ENCODE results near the gene AQP5.

DNA sequence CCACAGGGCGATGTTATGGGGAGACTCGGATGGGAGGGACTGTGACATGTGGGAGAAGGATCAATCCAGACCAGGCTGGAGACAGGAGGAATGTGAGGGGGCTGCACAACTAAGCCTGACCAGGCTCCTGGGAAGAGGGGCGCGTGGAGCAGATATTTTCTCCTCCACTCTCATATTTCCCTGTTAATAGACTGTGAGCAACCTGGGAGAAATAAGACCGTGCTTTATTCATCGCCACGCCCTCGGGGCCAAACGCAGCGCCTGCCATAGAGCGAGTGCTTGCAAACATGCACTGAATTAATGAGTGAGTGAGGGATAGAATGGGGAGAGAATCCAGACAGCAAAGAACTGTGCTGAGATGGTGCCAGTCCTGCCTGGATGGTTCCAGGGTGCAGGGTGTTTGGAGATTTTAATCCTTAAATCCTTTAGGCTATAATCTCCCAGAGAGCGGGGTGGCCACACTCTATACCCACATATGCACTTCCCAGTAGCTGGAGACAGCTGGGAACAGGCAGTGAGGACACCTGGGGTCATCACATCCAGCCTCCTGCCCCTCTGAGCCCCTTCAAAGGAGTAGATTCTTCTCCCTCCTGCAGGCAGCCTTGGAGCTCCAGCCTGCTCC lies 44.4 kb upstream of the AQP5 start:
- TF ChIP-seq POLR2A (IDR thresholded peaks at IDR 0.05), result no peak
- TF ChIP-seq, protein P1, sequence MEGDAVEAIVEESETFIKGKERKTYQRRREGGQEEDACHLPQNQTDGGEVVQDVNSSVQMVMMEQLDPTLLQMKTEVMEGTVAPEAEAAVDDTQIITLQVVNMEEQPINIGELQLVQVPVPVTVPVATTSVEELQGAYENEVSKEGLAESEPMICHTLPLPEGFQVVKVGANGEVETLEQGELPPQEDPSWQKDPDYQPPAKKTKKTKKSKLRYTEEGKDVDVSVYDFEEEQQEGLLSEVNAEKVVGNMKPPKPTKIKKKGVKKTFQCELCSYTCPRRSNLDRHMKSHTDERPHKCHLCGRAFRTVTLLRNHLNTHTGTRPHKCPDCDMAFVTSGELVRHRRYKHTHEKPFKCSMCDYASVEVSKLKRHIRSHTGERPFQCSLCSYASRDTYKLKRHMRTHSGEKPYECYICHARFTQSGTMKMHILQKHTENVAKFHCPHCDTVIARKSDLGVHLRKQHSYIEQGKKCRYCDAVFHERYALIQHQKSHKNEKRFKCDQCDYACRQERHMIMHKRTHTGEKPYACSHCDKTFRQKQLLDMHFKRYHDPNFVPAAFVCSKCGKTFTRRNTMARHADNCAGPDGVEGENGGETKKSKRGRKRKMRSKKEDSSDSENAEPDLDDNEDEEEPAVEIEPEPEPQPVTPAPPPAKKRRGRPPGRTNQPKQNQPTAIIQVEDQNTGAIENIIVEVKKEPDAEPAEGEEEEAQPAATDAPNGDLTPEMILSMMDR (IDR thresholded peaks at IDR 0.05), result no peak
